K562 (cell line): ENCODE results near the gene SLC6A9. TPM values are rescaled to one million over a fixed set of nuclear protein-coding genes. Genes with fewer than 3 reads are reported as not detected.

ENCODE experiments used
- ATAC-seq: fragments of 200-7000 bp; cut with Tn5 transposase; 3 replicates; pipeline ENCODE4 v1.9.1; 2020; ENCODE audit warnings: moderate library complexity
- BruUV-seq: library from RNA; stranded (reverse); fragments of 400-500 nt; replicated peaks from 2 replicates; lab custom pipeline; 2021; lab: Mats Ljungman, UMichigan
- CTCF ChIA-PET: fragments of 300-600 bp; formaldehyde crosslinking; extraction: SDS; loops from one replicate; lab custom pipeline; 2021; ENCODE audit warnings: low intra/inter-chr PET ratio; lab: Yijun Ruan, JAX
- POLR2A ChIA-PET: fragments of 300-600, 350-650 bp; sonication (Branson Sonifier 250); formaldehyde crosslinking; extraction: SDS; loops from one replicate; lab custom pipeline; 2021; ENCODE audit warnings: antibody characterized with exemption, inconsistent platforms; lab: Yijun Ruan, JAX
- DNase-seq, 4 experiments: peaks; one replicate each; pipeline versions ENCODE4 v3.0.0 to v3.0.0-alpha.2; 2011 to 2018; ENCODE audit warnings: low spot score in 3 of 4, mixed read lengths in 3 of 4; ENCODE audit errors: extremely low read depth in 1 of 4
- FAIRE-seq: peaks from 2 replicates; lab custom pipeline; 2011; peaks lifted over from hg19 to GRCh38; lab: Jason Lieb, UNC
- H2AFZ ChIP-seq: 2 replicates; pipeline ENCODE4 v1.6.0; 2011; ENCODE audit warnings: low read depth, low read length, control low read depth, inconsistent platforms
- H3K27ac ChIP-seq: fragments of 200-600 bp; 3 replicates; pipeline ENCODE4 v1.8.0; 2011; ENCODE audit warnings: low read depth, mild to moderate bottlenecking, control low read depth, inconsistent platforms, low read length, moderate library complexity, mixed read lengths; ENCODE audit errors: extremely low read depth
- H3K27me3 ChIP-seq, 2 experiments: fragments of 300-600 bp in 1 of 2; 2 replicates in 1 of 2; 3 replicates in 1 of 2; pipeline versions ENCODE4 v1.6.0 to v1.8.0; 2011; ENCODE audit warnings: inconsistent platforms in 2 of 2, low read length in 2 of 2, mild to moderate bottlenecking in 1 of 2, mixed read lengths in 1 of 2, moderate library complexity in 1 of 2; ENCODE audit not compliant: control insufficient read depth in 2 of 2, insufficient read depth in 2 of 2
- H3K36me3 ChIP-seq: fragments of 300-600 bp; 3 replicates; pipeline ENCODE4 v1.8.0; 2011; ENCODE audit warnings: mild to moderate bottlenecking, low read length, inconsistent platforms; ENCODE audit not compliant: control insufficient read depth, insufficient read depth
- H3K4me1 ChIP-seq, 2 experiments: fragments of 200-600 bp in 1 of 2; replicated peaks in 1 of 2; 2 replicates in 1 of 2; 3 replicates in 1 of 2; pipeline versions ENCODE4 v1.5.1 to v1.8.0; 2011; ENCODE audit warnings: inconsistent platforms in 2 of 2, low read length in 2 of 2, mild to moderate bottlenecking in 1 of 2, mixed read lengths in 1 of 2, moderate library complexity in 1 of 2; ENCODE audit not compliant: control insufficient read depth in 2 of 2, insufficient read depth in 2 of 2
- H3K4me2 ChIP-seq: 2 replicates; pipeline ENCODE4 v1.6.1; 2011; ENCODE audit warnings: low read length, control low read depth, inconsistent platforms, mixed read lengths; ENCODE audit not compliant: insufficient read depth
- H3K4me3 ChIP-seq: fragments of 200-600 bp; sonication (generic), shearing (Covaris generic); 2 replicates; pipeline ENCODE4 v1.5.1; 2016; ENCODE audit warnings: control low read depth, inconsistent platforms
- H3K79me2 ChIP-seq: fragments of 200-600 bp; 3 replicates; pipeline ENCODE4 v1.8.0; 2011; ENCODE audit warnings: low read length, inconsistent platforms; ENCODE audit not compliant: control insufficient read depth, insufficient read depth
- H3K9ac ChIP-seq, 2 experiments: 2 replicates each; pipeline versions ENCODE4 v1.6.0 to v1.6.1; 2011; ENCODE audit warnings: low read depth in 2 of 2, low read length in 2 of 2, control low read depth in 1 of 2, inconsistent platforms in 1 of 2, mild to moderate bottlenecking in 1 of 2, mixed read lengths in 1 of 2; ENCODE audit not compliant: insufficient read depth in 1 of 2
- H3K9me1 ChIP-seq: one replicate; pipeline ENCODE4 v1.6.0; 2011; ENCODE audit warnings: inconsistent platforms, mild to moderate bottlenecking, low read length, moderate library complexity; ENCODE audit not compliant: control insufficient read depth, insufficient read depth
- H3K9me3 ChIP-seq: replicated peaks from 2 replicates; pipeline ENCODE4 v1.5.1; 2011; ENCODE audit warnings: low read depth, low read length, inconsistent platforms; ENCODE audit not compliant: control insufficient read depth, insufficient read depth
- H4K20me1 ChIP-seq: replicated peaks from 2 replicates; pipeline ENCODE4 v1.6.1; 2011; ENCODE audit warnings: low read length, inconsistent platforms, mixed read lengths; ENCODE audit not compliant: control insufficient read depth, insufficient read depth
- ATF3 ChIP-seq, 2 experiments: fragments of 450-650 bp in 1 of 2; sonication (generic) in 1 of 2; formaldehyde crosslinking in 1 of 2; IDR thresholded peaks in 1 of 2; conservative IDR thresholded peaks in 1 of 2; 2 replicates each; pipeline versions ENCODE4 v1.6.1 to v1.8.1; 2016 to 2023; ENCODE audit warnings: mild to moderate bottlenecking in 2 of 2, moderate library complexity in 2 of 2, inconsistent platforms in 1 of 2, missing genetic modification reagents in 1 of 2
- BRD9 ChIP-seq: fragments of 450-650 bp; IDR thresholded peaks from 2 replicates; pipeline ENCODE4 v1.6.1; 2018; ENCODE audit warnings: low read depth; ENCODE audit not compliant: partially characterized antibody
- FOXM1 ChIP-seq, 2 experiments: fragments of 450-650 bp in 1 of 2; sonication (generic) in 1 of 2; formaldehyde crosslinking in 1 of 2; IDR thresholded peaks; 2 replicates each; pipeline versions ENCODE4 v1.6.1 to v1.9.0; 2017 to 2022; ENCODE audit warnings: low read depth in 2 of 2, mild to moderate bottlenecking in 2 of 2, missing genetic modification reagents in 1 of 2, moderate library complexity in 1 of 2
- HNRNPLL ChIP-seq: fragments of 200-400 bp; formaldehyde crosslinking; IDR thresholded peaks from 2 replicates; pipeline ENCODE4 v1.6.1; 2017; ENCODE audit warnings: low read length, low read depth, mild to moderate bottlenecking; ENCODE audit not compliant: poor library complexity, severe bottlenecking
- PRPF4 ChIP-seq: fragments of 200-400 bp; formaldehyde crosslinking; IDR thresholded peaks from one replicate; pipeline ENCODE4 v1.6.1; 2017; ENCODE audit warnings: low read length, low read depth, mild to moderate bottlenecking; ENCODE audit not compliant: insufficient read depth, poor library complexity, severe bottlenecking
- REST ChIP-seq, 2 experiments: fragments of 450-650 bp; formaldehyde crosslinking in 1 of 2; IDR thresholded peaks; 2 replicates each; pipeline versions ENCODE4 v1.4.0 to v1.6.1; 2014 to 2020; ENCODE audit warnings: mild to moderate bottlenecking in 2 of 2, borderline replicate concordance in 1 of 2, low read depth in 1 of 2
- SMC3 ChIP-seq: conservative IDR thresholded peaks from 2 replicates; pipeline ENCODE4 v1.6.1; 2011; ENCODE audit warnings: low read depth, low read length, improper control_type of control experiment; ENCODE audit not compliant: insufficient read depth
- TAF1 ChIP-seq: IDR thresholded peaks from 2 replicates; pipeline ENCODE4 v1.6.1; 2011; ENCODE audit warnings: mild to moderate bottlenecking, low read length, moderate library complexity; ENCODE audit not compliant: insufficient read depth, control insufficient read depth, severe bottlenecking; ENCODE audit errors: extremely low read depth
- U2AF2 ChIP-seq: fragments of 200-400 bp; formaldehyde crosslinking; optimal IDR thresholded peaks from 2 replicates; pipeline ENCODE3; 2017; ENCODE audit warnings: low read depth, mild to moderate bottlenecking, low read length
- ZC3H4 ChIP-seq: sonication (generic); formaldehyde crosslinking; IDR thresholded peaks from 2 replicates; pipeline ENCODE4 v1.9.0; 2021; ENCODE audit warnings: missing genetic modification reagents, borderline replicate concordance
- ZNF140 ChIP-seq: fragments of 250-450 bp; sonication (Bioruptor Pico); IDR thresholded peaks from 2 replicates; pipeline ENCODE4 v1.8.0; 2021; ENCODE audit warnings: moderate library complexity, mild to moderate bottlenecking, inconsistent platforms
- WGBS: fragments of 100-300 bp; shearing (Covaris generic); methylation state at CpG from one replicate; pipeline ENCODE4 v1.1.6; 2016; ENCODE audit warnings: low coverage, mixed read lengths; ENCODE audit not compliant: insufficient coverage; ENCODE audit errors: missing lambda C conversion rate; 5-methylcytosine and 5-hydroxymethylcytosine counted together
- in situ Hi-C: fragments of 300-500 bp; cut with MboI; formaldehyde crosslinking; loops from 4 replicates; pipeline ENCODE4 v1.15.0; 2018; ENCODE audit warnings: inconsistent platforms, mixed read lengths
- intact Hi-C: fragments of 100-400 bp; cut with micrococcal nuclease; formaldehyde crosslinking; loops from 2 replicates; pipeline ENCODE4 v1.14.2; 2022
- polyA plus RNA-seq, 8 experiments: library from polyadenylated mRNA; depleted of rRNA in 4 of 8; stranded (reverse) in 5 of 8; unstranded in 3 of 8; fragments of >200 nt; fragmentation: Nextera tagmentation in 2 of 8; fragmentation: Illumina TruSeq in 1 of 8; extraction: Ambion mirVana in 2 of 8; extraction: Trizol in 1 of 8; gene quantifications; 2 replicates each; pipeline versions ENCODE4 v1.2.1 to v1.2.3, GENCODE V29; 2011 to 2014; ENCODE audit warnings: inconsistent platforms in 1 of 8, missing spikeins in 1 of 8
- total RNA-seq, 7 experiments: library from RNA; depleted of rRNA in 6 of 7; stranded (reverse); fragments of >200 nt in 6 of 7; fragmentation: Illumina TruSeq in 2 of 7; extraction: Trizol in 2 of 7; gene quantifications; 2 replicates each; pipeline versions ENCODE4 v1.2.1 to v1.2.3, GENCODE V29; 2011 to 2021; ENCODE audit warnings: low replicate concordance in 1 of 7

The SLC6A9 gene
- total and polyA plus RNA-seq, 9 of the 15 experiments (the other 6 are each of a cell fraction or from before 2014, with no cell fraction given), result 0.17 to 18.7 (median 2.9) TPM

- in situ Hi-C loops, result no loop called here
- BruUV-seq, result no TSS peak
- intact Hi-C loops, result no loop called here
- WGBS, result 68% methylated on average over 8 of the region's 8 CpGs
- peaks cover 5% of the 10 kb centered on the region for H3K9me1 ChIP-seq
- H3K79me2 ChIP-seq, result no peaks in the 10 kb centered on the region
- CTCF ChIA-PET, result interaction anchor here (0.6 kb wide), 1 partner anchor 608 kb away, joined by 3 read pairs; no protein-coding TSS in a partner anchor
- no peaks in the 10 kb centered on the region for H3K27me3 ChIP-seq
- H2AFZ ChIP-seq, result no peak overlapping the region
- H3K4me2 ChIP-seq, result no peak overlapping the region
- ATAC-seq (no peak), FAIRE-seq (no peak), DNase-seq (no peak)
- H3K36me3 ChIP-seq, result peaks cover 3% of the 10 kb centered on the region; the same call in 1 of the 3 replicates
- peaks cover 0 to 54% of the 10 kb centered on the region in 2 experiments; a peak in 3 of 5 replicates for H3K4me1 ChIP-seq
- H3K4me3 ChIP-seq, result no peak overlapping the region
- H3K27ac ChIP-seq, result no peak overlapping the region
- no peaks in the 10 kb centered on the region for H3K9me3 ChIP-seq
- H3K9ac ChIP-seq, result peak overlapping the region in 1 of 2 experiments; percentile 57; a peak in 2 of 4 replicates
- H4K20me1 ChIP-seq, result no peaks in the 10 kb centered on the region
- POLR2A ChIA-PET, result interaction anchor here (0.6 kb wide), 3 partner anchors 34 to 247 kb away, joined by 3 to 4 read pairs (median 4); no protein-coding TSS in a partner anchor
- TF ChIP-seq U2AF2, result no peak
- no peak for TF ChIP-seq TAF1
- no peak for TF ChIP-seq PRPF4
- TF ChIP-seq ZC3H4 (CRISPR knock-in tag), result no peak
- no peak for TF ChIP-seq HNRNPLL
- no peak for TF ChIP-seq ZNF140 (CRISPR knock-in tag)
- TF ChIP-seq REST (IDR thresholded peaks at IDR 0.05; ENCODE audit: borderline replicate concordance), result no peak
- no peak for TF ChIP-seq REST (CRISPR knock-in tag; IDR thresholded peaks at IDR 0.05; ENCODE audit: low read depth)
- no peak for TF ChIP-seq SMC3
- no peak for TF ChIP-seq BRD9
- TF ChIP-seq ATF3 (IDR thresholded peaks at IDR 0.05), result no peak
- TF ChIP-seq ATF3 (CRISPR knock-in tag; conservative IDR thresholded peaks at IDR 0.05), result no peak
- TF ChIP-seq FOXM1 (IDR thresholded peaks at IDR 0.05; ENCODE audit: low read depth), result no peak
- no peak for TF ChIP-seq FOXM1 (CRISPR knock-in tag; IDR thresholded peaks at IDR 0.05; ENCODE audit: low read depth)
Measured at GRCh38 chr1:44002165-44002564, 29.1 kb downstream of the SLC6A9 start.
